ENCODE results near the gene MTF2. TPM values are rescaled to one million over a fixed set of nuclear protein-coding genes. Genes with fewer than 3 reads are reported as not detected.

MTF2 gene
- total and polyA plus RNA-seq, 9 of the 15 experiments (the other 6 are each of a cell fraction or from before 2014, with no cell fraction given) = 29.3 to 124 (median 57.7) TPM

DNA sequence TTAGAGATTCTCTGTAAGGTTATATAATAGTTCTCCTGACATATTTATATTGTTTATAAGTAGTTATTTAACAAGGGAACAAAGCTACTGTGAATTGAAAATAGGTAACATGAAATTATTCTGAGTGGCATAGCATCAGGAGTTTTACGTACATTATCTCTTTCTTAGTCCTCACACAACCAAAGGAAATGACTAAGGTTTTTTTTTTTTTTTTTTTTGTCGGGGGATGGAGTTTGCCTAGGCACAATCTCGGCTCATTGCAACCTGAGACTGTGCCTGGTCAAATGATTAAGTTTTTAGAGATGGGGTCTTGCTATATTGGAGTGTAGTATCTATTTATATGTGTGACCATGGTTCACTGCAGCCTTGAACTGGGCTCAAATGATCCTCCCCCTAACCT lies 76.3 kb downstream of the MTF2 start (continued):
- TF ChIP-seq FOXO4 (CRISPR knock-in tag; IDR thresholded peaks at IDR 0.05) (no peak), SNAPC5 (CRISPR knock-in tag; IDR thresholded peaks at IDR 0.05) (no peak), SETDB1 (IDR thresholded peaks at IDR 0.05; ENCODE audit: low read length) (no peak), MEF2A (IDR thresholded peaks at IDR 0.05; ENCODE audit: control insufficient read depth, low read depth, low read length) (no peak), MTF1 (CRISPR knock-in tag; IDR thresholded peaks at IDR 0.05; ENCODE audit: borderline replicate concordance) (no peak), CTBP1 (IDR thresholded peaks at IDR 0.05; ENCODE audit: borderline replicate concordance) (no peak), ZNF24 (IDR thresholded peaks at IDR 0.05) (no peak), MECOM (CRISPR knock-in tag; IDR thresholded peaks at IDR 0.05) (no peak), U2AF1 (optimal IDR thresholded peaks at IDR 0.05; ENCODE audit: low read depth, low read length) (no peak), CHD7 (IDR thresholded peaks at IDR 0.05; ENCODE audit: low read depth, low read length) (no peak), CBFA2T3 (IDR thresholded peaks at IDR 0.05) (0 out of 2 replicates have a peak, but pooled peaks have one; percentile 10), C11orf30 (IDR thresholded peaks at IDR 0.05; ENCODE audit: low read depth) (0 out of 2 replicates have a peak, but pooled peaks have one; percentile 13), HMG20B (CRISPR knock-in tag; IDR thresholded peaks at IDR 0.05) (no peak), RCOR1 (IDR thresholded peaks at IDR 0.05; ENCODE audit: borderline replicate concordance in 1 of 2, low read depth in 2 of 2, low read length in 2 of 2) (peak in 1 of 2 experiments; percentile 61; a peak in 1 of 4 replicates), ZNF354B (CRISPR knock-in tag; IDR thresholded peaks at IDR 0.05) (no peak), DPF2 (IDR thresholded peaks at IDR 0.05) (0 out of 2 replicates have a peak, but pooled peaks have one; percentile 15), ZNF41 (CRISPR knock-in tag; conservative IDR thresholded peaks at IDR 0.05) (no peak), JUN (IDR thresholded peaks at IDR 0.05; ENCODE audit: borderline replicate concordance, low read depth, low read length) (no peak), JUN (CRISPR knock-in tag; IDR thresholded peaks at IDR 0.05; ENCODE audit: borderline replicate concordance) (no peak), POLR2A (conservative IDR thresholded peaks at IDR 0.05) (peak; percentile 27; the same call in 1 of the 2 replicates)

Measured in K562 (cell line).